HG03103 (cell line): ENCODE data around the gene SLC9A4.

Experiments used
- ATAC-seq: cut with Tn5 transposase; IDR thresholded peaks from one replicate; pipeline ENCODE4 v1.9.1; 2021; ENCODE audit warnings: low read depth; ENCODE audit not compliant: unreplicated experiment

Gene SLC9A4, protein sequence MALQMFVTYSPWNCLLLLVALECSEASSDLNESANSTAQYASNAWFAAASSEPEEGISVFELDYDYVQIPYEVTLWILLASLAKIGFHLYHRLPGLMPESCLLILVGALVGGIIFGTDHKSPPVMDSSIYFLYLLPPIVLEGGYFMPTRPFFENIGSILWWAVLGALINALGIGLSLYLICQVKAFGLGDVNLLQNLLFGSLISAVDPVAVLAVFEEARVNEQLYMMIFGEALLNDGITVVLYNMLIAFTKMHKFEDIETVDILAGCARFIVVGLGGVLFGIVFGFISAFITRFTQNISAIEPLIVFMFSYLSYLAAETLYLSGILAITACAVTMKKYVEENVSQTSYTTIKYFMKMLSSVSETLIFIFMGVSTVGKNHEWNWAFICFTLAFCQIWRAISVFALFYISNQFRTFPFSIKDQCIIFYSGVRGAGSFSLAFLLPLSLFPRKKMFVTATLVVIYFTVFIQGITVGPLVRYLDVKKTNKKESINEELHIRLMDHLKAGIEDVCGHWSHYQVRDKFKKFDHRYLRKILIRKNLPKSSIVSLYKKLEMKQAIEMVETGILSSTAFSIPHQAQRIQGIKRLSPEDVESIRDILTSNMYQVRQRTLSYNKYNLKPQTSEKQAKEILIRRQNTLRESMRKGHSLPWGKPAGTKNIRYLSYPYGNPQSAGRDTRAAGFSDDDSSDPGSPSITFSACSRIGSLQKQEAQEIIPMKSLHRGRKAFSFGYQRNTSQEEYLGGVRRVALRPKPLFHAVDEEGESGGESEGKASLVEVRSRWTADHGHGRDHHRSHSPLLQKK

GRCh38 chr2:102473020-102473419, at the start of gene SLC9A4:
Gene SLC9A4 (plus strand): TSS chr2:102473226. CDS start chr2:102473760, 534 bp downstream.
- peak; percentile 77 for ATAC-seq

DNA sequence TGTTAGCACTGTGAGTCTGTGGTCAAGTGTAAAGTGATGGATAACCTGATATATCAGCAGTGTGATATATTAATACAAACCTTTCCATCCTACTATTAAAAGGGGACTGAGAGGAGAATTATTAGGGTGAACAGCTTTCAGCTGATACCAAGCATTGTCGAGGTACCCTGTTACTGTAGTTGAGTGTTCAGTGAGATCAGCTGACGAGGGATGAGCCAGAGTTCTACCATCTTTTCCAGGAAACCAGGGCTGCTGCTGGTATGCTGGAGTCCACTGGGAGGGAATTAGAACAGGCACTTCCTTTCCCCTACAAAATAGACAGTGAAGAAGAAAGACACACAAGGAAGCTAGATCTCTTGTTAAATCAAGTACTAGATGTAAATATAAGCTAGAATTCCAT, 49.7 kb upstream of the SLC9A4 start:
- no peak for ATAC-seq

DNA sequence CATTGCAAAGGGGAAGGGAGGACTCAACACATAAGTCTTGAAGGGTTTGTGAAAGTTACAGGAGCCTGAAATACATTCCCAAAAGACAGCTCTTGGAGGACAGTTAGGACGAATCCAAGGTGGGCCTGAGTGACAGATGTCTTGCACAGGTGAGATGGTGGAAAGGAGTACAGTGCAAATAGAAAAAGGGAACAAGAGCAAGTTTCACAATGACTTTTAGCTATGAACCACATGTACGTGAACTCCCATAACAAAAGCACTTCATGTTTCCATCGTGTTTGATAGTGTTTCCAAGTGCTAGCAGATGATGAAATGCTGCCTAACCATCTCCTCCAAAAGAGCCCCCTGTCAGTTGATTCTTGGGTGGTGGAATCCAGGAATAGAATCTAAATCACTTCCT, 48.3 kb upstream of the SLC9A4 start:
- peak; percentile 92 for ATAC-seq

DNA sequence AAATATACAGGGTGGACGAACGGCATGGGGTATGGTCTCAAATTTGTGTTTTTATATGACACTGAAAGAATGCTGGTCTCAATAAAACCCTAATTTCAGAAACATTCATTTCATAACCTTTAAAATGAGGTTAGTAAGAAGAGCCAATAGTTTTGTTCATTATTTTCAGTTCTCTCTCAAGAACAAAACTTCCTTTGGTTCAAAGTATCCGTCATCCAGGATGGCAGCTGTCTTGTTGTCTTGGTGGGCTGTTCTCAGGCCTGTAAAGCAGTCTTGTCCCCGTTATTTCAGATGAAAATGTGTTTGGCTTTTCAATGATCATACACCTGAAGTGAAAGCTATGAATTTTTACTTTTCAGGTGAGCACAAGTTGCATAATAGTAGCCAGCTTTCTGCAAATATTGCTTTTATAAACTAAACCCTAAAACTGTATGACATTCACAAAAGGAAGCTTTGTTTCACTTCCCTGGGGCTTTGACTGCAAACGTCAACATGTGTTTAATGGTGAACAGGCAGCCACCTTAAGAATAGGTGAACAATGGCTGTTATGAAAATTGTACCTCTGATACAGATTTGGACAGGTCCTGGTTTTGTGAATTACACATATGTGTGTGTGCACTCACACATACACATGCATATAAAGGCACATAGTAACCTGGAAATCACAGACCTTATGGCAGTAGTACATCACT, 47.4 kb upstream of the SLC9A4 start:
- ATAC-seq, result no peak

GRCh38 chr2:102427249-102427648, 45.8 kb upstream of the SLC9A4 start:
- ATAC-seq, result no peak

DNA sequence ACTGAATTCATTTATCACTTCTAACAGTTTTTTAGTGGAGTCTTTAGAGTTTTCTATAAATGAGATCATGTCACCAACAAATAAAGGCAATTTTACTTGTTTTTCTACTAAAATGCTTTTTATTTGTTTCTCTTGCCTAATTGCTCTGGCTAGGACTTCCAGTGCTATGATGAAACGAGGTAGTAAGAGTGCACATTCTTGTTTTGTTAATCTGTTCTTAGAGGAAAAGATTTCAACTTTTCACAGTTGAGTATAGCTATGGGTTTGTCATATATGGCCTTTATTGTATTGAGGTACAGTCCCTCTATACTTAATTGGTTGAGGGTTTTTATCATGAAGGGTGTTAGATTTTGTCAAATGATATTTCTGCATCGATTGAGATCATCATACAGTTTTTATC, 44.5 kb upstream of the SLC9A4 start:
- no peak for ATAC-seq

GRCh38 chr2:102432386-102432785, 40.6 kb upstream of the SLC9A4 start:
- no peak for ATAC-seq

- ATAC-seq, result no peak
These were observed 38.9 kb upstream of the SLC9A4 start for GRCh38 chr2:102433973-102434654.

DNA sequence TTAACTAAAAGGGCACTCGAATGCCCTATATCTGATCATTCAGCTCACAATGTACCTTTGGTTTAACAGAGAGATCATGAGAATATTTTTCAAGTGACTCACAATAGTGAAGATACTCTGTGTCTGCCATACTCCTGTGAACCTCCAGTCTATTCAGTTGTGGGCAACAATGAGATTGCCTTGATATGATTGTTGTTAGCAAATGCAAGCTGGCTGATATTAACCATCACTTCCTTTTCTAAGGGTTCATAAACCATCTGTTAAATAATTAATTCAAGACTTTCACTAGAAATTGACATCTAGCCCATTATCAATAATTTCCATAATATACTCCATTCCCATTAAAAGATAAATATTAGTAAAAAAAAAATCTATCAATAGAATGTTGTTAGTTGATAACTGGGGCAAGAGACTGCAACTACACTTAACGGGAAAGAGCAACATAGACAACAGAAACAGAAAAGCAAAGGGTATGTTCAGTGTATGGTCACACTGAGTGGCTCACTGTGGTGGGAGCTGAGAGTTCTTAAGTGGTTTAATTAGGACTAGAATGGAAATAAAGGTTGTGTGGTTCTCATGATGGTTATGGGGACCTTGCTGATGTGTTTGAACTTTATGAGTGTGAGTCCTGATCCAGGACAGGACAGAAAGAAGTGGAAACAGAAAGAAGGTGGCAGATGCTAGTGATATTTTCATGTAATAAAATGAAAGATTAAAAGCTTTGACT, 38.2 kb upstream of the SLC9A4 start:
- ATAC-seq, result peak; percentile 54

GRCh38 chr2:102435741-102436140, 37.3 kb upstream of the SLC9A4 start:
- ATAC-seq, result no peak

GRCh38 chr2:102436323-102436722, 36.7 kb upstream of the SLC9A4 start:
- ATAC-seq, result no peak

DNA sequence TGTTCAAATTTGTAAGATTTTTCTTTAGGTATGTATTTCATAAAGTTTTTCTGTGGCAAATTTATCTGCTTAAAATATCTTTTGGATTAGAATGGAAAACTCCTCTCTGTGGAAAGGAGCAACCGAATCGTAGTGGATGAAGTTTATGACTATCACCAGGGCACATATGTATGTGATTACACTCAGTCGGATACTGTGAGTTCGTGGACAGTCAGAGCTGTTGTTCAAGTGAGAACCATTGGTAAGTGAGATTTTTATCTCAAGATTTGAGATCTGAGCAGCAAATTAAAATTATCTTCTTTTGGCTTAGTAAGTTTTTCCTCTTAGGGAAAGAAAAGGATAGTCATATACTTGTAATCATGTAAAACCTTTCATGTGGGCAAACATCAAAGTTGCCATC, 35.9 kb upstream of the SLC9A4 start:
- no peak for ATAC-seq

DNA sequence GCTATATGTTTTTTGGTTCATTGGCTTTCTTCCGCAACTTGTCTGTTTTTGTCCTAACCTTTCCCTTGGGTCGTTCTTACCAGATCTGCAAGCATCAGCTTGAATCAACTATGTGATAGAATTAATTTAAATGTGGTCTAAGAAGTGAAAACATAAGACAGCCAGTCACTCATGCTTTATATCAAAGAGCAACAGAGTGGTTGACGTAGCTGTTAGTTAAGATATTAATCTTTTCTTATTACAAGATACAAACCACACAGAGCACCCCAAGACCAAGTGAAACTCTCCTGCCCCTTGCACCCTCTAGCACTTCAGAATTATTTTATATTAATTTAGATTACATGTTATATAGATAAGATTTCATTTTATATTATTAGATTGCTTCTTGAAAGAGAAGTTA, 34.9 kb upstream of the SLC9A4 start:
- no peak for ATAC-seq

GRCh38 chr2:102438578-102438977, 34.4 kb upstream of the SLC9A4 start:
- no peak for ATAC-seq

- no peak for ATAC-seq
These were observed 33.8 kb upstream of the SLC9A4 start for GRCh38 chr2:102439065-102439695.

DNA sequence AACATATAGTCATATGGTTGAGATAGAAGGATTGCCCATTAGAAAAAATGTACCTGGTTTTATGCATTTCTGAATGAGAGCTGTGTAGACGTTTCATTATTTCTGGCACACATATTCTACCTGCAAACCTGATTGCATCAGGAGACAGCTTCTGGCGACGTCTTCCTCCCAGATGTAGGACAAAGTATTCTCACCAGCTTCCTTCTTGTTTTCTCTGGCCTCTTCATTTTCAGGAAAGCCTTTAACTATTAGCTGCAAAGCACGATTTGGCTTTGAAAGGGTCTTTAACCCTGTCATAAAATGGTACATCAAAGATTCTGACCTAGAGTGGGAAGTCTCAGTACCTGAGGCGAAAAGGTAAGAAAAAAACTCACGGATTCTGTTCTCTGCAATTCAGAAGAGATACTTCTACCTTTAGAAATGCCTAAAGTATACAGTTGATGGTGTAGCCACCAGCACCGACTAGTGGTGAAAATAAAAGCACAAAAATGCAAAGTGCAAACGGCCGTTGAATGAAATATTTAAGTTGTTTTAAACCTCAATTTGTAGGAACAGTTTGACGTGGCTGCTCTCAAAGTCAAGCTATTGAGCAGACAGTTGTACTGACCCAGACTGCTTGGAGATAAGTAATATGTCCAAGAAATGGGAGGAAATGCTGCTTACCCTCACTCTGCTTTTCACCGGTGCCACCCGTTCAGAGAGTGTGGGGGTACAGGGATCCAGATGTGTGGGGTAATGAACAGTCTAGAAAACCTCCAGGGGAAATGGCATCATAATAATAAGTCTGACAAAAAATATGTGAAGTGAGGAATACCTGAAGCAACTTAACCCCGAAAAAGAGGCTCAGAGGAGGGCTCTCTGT, 29.8 kb upstream of the SLC9A4 start:
- peak; percentile 77 for ATAC-seq

- no peak for ATAC-seq
These were observed 28.8 kb upstream of the SLC9A4 start for GRCh38 chr2:102444233-102444632.

DNA sequence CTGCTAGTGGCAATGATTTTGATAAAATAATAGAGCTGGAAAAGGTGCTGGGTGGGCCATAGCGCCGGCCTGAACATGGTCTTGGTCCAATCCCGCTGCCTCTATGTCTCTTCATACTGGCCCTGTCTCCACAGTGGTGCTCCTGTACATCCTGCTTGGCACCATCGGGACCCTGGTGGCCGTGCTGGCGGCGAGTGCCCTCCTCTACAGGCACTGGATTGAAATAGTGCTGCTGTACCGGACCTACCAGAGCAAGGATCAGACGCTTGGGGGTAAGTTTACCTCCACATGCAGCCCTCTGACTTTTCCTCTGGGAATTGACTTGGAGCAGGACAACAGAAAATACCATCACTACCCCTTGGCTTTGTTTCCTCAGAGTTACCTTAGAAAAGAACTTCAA, 26.1 kb upstream of the SLC9A4 start:
- ATAC-seq, result no peak
